Midbrain (tissue), 1 donor: Measurements from ENCODE around the gene IVNS1ABP.
"Not testable (repeated sequence)": the region's sequence is repeated elsewhere in the genome, so short reads cannot be mapped to it uniquely, and the experiment has no call there.

ENCODE experiments used
- DNase-seq: peaks from one replicate; lab custom pipeline; 2025; lab: John Stamatoyannopoulos, UW

Gene IVNS1ABP

DNA sequence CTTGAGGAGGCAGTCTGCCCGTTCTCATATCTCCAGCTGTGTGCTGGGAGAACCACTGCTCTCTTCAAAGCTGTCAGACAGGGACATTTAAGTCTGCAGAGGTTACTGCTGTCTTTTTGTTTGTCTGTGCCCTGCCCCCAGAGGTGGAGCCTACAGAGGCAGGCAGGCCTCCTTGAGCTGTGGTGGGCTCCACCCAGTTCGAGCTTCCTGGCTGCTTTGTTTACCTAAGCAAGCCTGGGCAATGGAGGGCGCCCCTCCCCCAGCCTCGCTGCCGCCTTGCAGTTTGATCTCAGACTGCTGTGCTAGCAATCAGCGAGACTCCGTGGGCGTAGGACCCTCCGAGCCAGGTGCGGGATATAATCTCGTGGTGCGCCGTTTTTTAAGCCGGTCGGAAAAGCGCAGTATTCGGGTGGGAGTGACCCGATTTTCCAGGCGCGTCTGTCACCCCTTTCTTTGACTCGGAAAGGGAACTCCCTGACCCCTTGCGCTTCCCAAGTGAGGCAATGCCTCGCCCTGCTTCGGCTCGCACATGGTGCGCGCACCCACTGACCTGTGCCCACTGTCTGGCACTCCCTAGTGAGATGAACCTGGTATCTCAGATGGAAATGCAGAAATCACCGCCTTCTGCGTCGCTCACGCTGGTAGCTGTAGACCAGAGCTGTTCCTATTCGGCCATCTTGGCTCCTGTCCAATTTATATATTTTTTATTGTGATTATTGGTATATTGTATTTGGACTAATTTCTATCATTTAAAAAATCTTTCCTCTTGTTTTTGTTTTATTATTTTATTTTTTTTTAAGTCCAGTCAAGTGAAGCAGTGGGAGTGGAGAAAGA is 59.7 kb downstream of the IVNS1ABP start:
- DNase-seq: not testable (repeated sequence)

- not testable (repeated sequence) for DNase-seq
Observed at GRCh38 chr1:185255595-185255994, 61.4 kb downstream of the IVNS1ABP start.

DNA sequence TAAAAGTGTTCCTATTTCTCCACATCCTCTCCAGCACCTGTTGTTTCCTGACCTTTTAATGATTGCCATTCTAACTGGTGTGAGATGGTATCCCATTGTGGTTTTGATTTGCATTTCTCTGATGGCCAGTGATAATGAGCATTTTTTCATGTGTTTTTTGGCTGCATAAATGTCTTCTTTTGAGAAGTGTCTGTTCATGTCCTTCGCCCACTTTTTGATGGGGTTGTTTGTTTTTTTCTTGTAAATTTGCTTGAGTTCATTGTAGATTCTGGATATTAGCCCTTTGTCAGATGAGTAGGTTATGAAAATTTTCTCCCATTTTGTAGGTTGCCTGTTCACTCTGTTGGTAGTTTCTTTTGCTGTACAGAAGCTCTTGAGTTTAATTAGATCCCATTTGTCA is 64.6 kb downstream of the IVNS1ABP start:
- DNase-seq: not testable (repeated sequence)

- not testable (repeated sequence) for DNase-seq
Observed at GRCh38 chr1:185251928-185252327, 65.1 kb downstream of the IVNS1ABP start.

- no peak for DNase-seq
Observed at GRCh38 chr1:185250063-185250462, 67.0 kb downstream of the IVNS1ABP start.

DNA sequence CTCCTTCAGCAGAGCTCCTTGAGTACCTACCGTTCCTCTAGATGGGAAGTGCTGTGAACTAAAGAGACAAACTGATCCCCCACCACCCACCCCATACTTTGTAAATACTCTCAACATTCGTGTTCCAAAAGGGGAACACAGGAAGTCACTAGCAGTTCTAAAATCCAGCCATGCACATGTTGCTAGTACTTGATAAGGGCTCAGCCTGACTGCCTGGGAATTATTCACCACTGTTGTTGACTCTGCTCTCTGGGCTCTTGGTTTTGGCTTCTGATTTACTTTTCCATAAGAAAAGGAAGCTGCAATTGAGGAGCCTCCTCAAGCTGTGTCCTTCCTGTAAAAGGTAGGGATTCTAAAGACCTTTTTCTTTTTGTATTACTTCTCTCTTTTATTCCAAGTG is 67.5 kb downstream of the IVNS1ABP start:
- DNase-seq: no peak
